HG03175 (cell line): ENCODE results near the gene PARP16.
A peak's percentile ranks its signal among the peaks of the same experiment; 100 is the strongest.

Source experiments
- ATAC-seq: cut with Tn5 transposase; IDR thresholded peaks from one replicate; pipeline ENCODE4 v1.9.1; 2021; ENCODE audit warnings: mild to moderate bottlenecking, moderate library complexity; ENCODE audit not compliant: unreplicated experiment

PARP16 gene

GRCh38 chr15:65286704-65287519 is at the start of gene PARP16:
Gene PARP16 (minus strand): TSS chr15:65286883. CDS start chr15:65286426, 457 bp downstream.
- peak; percentile 96 for ATAC-seq

- no peak for ATAC-seq
Observed at GRCh38 chr15:65335278-65336055, 48.8 kb upstream of the PARP16 start.

- ATAC-seq, result no peak
Observed at GRCh38 chr15:65334586-65335231, 48.0 kb upstream of the PARP16 start.

- no peak for ATAC-seq
Observed at GRCh38 chr15:65333856-65334255, 47.2 kb upstream of the PARP16 start.

- no peak for ATAC-seq
Observed at GRCh38 chr15:65333148-65333820, 46.6 kb upstream of the PARP16 start.

- ATAC-seq, result no peak
Observed at GRCh38 chr15:65332391-65333147, 45.9 kb upstream of the PARP16 start.

- ATAC-seq, result no peak
Observed at GRCh38 chr15:65331811-65332210, 45.1 kb upstream of the PARP16 start.

- ATAC-seq, result no peak
Observed at GRCh38 chr15:65330934-65331645, 44.4 kb upstream of the PARP16 start.

- no peak for ATAC-seq
Observed at GRCh38 chr15:65329984-65330735, 43.5 kb upstream of the PARP16 start.

GRCh38 chr15:65329288-65329983 is 42.8 kb upstream of the PARP16 start:
- no peak for ATAC-seq

GRCh38 chr15:65328506-65329287 is 42.0 kb upstream of the PARP16 start:
- no peak for ATAC-seq

GRCh38 chr15:65327651-65328393 is 41.1 kb upstream of the PARP16 start:
- no peak for ATAC-seq

- ATAC-seq, result no peak
Observed at GRCh38 chr15:65326818-65327217, 40.1 kb upstream of the PARP16 start.

GRCh38 chr15:65326117-65326526 is 39.4 kb upstream of the PARP16 start:
- ATAC-seq, result no peak

- ATAC-seq, result no peak
Observed at GRCh38 chr15:65323071-65323511, 36.4 kb upstream of the PARP16 start.

GRCh38 chr15:65318870-65319356 is 32.2 kb upstream of the PARP16 start:
- no peak for ATAC-seq
